BLaER1 (cell line): ENCODE results near the gene FNDC4.

Experiments
- H3K27ac ChIP-seq: shearing (Covaris generic); formaldehyde crosslinking; 2 replicates; pipeline ENCODE4 v1.8.1; 2022
- H3K27me3 ChIP-seq: shearing (Covaris generic); formaldehyde crosslinking; 2 replicates; pipeline ENCODE4 v1.8.1; 2022
- H3K36me3 ChIP-seq: shearing (Covaris generic); formaldehyde crosslinking; 2 replicates; pipeline ENCODE4 v1.8.1; 2022
- H3K4me1 ChIP-seq: shearing (Covaris generic); formaldehyde crosslinking; 2 replicates; pipeline ENCODE4 v1.8.1; 2022
- H3K4me2 ChIP-seq: shearing (Covaris generic); formaldehyde crosslinking; 2 replicates; pipeline ENCODE4 v1.8.1; 2022
- H3K4me3 ChIP-seq: shearing (Covaris generic); formaldehyde crosslinking; 2 replicates; pipeline ENCODE4 v1.8.1; 2022
- H3K9ac ChIP-seq: shearing (Covaris generic); formaldehyde crosslinking; 2 replicates; pipeline ENCODE4 v1.8.1; 2022
- H3K9me3 ChIP-seq: shearing (Covaris generic); formaldehyde crosslinking; 2 replicates; pipeline ENCODE4 v1.8.1; 2022
- H4K20me1 ChIP-seq: shearing (Covaris generic); formaldehyde crosslinking; 2 replicates; pipeline ENCODE4 v1.8.1; 2022
- Cebpa-rat ChIP-seq: shearing (Covaris generic); IDR thresholded peaks from 2 replicates; pipeline ENCODE4 v1.8.1; 2022

Gene FNDC4

DNA sequence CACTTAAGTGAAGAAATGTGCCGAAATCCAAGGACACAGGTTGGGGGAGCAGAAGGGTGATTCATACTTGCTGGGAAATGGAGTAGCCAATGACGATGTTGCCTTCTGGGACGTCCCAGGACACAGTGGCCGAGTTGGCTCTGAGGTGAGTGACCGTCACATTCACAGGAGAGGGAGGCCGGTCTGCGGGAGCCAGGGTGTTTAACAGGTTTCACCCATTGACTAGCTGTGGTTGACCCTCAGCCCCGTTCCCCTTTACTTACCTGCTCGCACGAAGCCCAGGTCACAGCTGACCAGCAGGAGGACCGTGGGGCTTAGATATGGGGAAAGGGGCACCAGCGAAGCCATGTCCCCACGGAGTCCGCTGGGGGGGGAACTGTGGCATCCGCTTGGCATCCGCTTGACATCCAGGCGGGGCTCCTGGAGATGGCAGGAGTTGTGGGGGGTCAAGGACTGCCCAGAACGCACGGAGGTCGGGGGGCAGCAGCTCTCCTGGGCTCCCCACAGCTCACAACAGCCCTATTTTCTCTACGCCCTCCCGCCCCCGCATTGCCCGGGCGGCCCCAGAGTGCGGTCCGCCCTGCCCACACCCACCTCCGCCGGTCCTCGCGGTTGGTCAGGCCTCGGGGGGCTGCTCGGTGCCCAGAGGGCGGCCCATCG, 586 bp downstream of the FNDC4 start:
- no peak for TF ChIP-seq Cebpa-rat
- Histone ChIP-seq H3K9ac (no peak overlapping the region), H3K4me3 (no peak overlapping the region), H3K4me1 (peaks cover 5% of the 10 kb centered on the region), H3K27me3 (peaks cover 34% of the 10 kb centered on the region), H3K36me3 (no peaks in the 10 kb centered on the region), H4K20me1 (no peaks in the 10 kb centered on the region), H3K4me2 (no peak overlapping the region), H3K27ac (no peak overlapping the region), H3K9me3 (peaks cover 9% of the 10 kb centered on the region; the same call in 1 of the 2 replicates)

DNA sequence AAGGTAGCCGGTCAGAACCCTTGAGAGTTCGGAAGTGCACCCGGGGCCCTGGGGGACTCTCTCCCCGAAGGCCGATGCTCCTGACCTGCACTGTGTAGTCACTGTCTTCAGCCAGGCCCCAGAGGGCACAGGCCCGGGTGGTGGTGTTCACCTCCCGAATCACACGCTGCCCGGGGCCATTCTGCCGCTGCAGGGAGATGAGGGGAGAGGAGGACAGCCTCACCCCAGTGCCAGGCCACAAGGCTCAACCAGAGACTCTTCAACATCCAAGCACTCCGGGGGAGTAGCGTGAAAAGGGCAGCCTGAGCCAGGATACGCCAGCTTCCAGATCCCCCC, 1.1 kb downstream of the FNDC4 start:
- H3K4me1 ChIP-seq = peaks cover 9% of the 10 kb centered on the region
- no peak overlapping the region for H3K27ac ChIP-seq
- no peak overlapping the region for H3K9ac ChIP-seq
- no peak overlapping the region for H3K4me2 ChIP-seq
- peaks cover 9% of the 10 kb centered on the region; the same call in 1 of the 2 replicates for H3K9me3 ChIP-seq
- H3K4me3 ChIP-seq = no peak overlapping the region
- no peak for TF ChIP-seq Cebpa-rat
- peaks cover 34% of the 10 kb centered on the region for H3K27me3 ChIP-seq
- no peaks in the 10 kb centered on the region for H3K36me3 ChIP-seq
- H4K20me1 ChIP-seq = no peaks in the 10 kb centered on the region

DNA sequence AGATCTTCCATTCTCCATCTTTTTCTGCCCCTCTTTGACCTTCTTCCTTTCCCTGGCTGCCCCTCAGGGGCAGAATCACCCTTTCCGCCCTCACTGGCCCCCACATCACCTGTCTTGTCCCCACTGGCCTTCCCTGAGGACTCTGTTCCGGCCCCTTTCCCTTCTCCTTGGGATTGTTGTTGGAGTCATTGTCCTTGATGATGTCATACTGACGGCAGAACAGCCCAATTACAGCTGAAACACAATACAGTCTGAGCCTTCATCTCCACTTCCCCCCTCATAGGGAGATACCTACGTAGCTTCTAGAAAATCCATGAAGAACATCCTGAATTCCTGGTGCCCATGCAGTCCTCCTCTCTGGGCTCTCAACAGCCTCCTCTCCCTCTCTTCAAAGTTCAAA, 2.4 kb downstream of the FNDC4 start:
- Histone ChIP-seq H3K27me3 (peaks cover 34% of the 10 kb centered on the region), H4K20me1 (no peaks in the 10 kb centered on the region), H3K4me3 (no peak overlapping the region), H3K9ac (no peak overlapping the region), H3K4me1 (peaks cover 23% of the 10 kb centered on the region), H3K36me3 (no peaks in the 10 kb centered on the region), H3K27ac (no peak overlapping the region), H3K9me3 (peaks cover 9% of the 10 kb centered on the region; the same call in 1 of the 2 replicates), H3K4me2 (no peak overlapping the region)
- TF ChIP-seq Cebpa-rat = no peak

DNA sequence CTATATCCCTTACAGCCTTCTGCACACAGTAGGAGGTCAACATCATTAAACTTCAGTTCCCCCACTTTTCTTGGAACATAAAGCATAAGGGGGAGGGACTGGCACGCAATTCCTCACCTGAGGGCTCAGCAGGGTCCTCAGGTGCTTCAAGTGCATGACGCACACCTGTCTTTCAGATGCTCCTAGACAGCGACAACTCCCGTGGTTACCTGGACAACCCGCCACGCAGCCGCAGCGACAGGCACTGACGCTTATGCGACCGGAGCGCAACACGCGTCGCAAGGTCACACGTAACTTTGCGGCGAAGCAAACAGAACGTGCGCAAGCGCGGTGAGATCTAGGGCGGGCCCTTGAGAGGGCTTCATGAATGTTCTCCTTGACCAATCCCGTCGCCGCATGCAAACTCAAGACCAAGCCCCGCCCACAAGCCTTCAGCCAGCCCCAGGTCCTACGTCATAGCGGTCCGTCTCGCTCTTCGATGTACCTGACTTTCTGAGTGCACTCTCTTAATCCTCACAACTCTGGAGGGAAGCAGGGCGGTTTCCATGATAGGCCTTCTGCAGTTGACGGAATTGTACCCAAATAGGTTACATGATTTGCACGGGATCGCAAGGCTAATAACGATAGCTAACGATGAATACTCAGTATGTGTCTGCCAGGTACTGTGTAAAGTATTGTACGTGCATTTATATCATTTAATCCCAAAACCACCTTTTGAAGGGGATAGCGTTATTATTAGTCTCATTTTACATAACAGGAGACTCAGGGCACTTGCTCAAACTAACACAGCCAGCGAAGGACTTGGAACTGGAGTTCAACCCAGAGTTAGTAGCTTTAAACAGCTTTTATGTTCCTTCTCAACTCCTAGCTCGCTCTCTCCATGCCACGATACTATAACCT, 5.3 kb downstream of the FNDC4 start, which contains the start of gene IFT172:
Gene IFT172 (minus strand): TSS at position 246 of the 900 bp plus-strand sequence. CDS start 90 bp downstream, at position 156.
- Histone ChIP-seq H3K9ac (peak within 1 kb of the TSS; percentile 55), H3K9me3 (peaks cover 5% of the 10 kb centered on the region; the same call in 1 of the 2 replicates), H3K27ac (no peak within 1 kb of the TSS), H3K4me1 (peaks cover 42% of the 10 kb centered on the region), H3K36me3 (peaks cover 9% of the 10 kb centered on the region), H4K20me1 (no peaks in the 10 kb centered on the region), H3K27me3 (peaks cover 11% of the 10 kb centered on the region), H3K4me3 (peak within 1 kb of the TSS; percentile 71), H3K4me2 (peak within 1 kb of the TSS; percentile 94)
- TF ChIP-seq Cebpa-rat = no peak

DNA sequence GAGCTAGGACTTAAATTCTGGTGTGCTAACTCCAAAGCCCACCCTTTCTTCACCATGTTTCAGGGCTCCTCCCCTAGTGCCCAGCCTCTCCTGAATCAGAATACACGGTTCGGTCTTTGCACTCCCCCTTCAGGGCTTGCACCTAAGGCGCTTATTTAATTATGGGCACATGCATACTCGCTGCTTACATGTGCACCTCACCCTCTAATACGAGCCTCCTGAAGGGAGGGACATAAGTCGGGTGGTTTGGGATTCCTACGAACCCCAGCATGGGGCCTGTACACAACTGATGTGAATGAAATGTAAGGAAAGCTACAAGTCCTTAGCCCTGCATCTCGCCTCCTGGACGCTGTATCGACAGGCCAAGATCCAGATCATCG, 5.9 kb downstream of the FNDC4 start:
- Histone ChIP-seq H3K27me3 (peaks cover 5% of the 10 kb centered on the region), H3K9me3 (no peaks in the 10 kb centered on the region), H3K4me2 (peak overlapping the region; percentile 94), H4K20me1 (no peaks in the 10 kb centered on the region), H3K4me3 (peak overlapping the region; percentile 71), H3K36me3 (peaks cover 15% of the 10 kb centered on the region), H3K27ac (no peak overlapping the region), H3K4me1 (peaks cover 42% of the 10 kb centered on the region), H3K9ac (peak overlapping the region; percentile 55)
- no peak for TF ChIP-seq Cebpa-rat

DNA sequence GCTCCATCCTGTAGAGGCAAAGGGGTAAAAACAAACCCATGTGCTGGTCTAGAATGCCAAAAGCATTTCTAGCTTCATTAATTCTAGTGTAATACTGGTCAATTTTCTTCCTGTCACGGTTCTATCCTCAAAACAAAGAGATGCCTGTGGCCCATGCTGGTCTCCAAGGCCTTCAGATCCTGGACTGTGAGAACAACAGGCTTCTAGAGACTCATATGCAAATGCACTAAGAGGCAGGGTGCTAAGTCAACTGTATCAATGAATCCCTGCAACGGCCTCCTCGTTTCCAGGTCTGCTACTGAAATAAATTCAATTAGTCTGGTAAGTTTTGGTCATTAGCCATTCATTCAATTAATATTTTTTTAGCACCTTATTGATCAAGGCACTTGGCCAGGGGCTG, 9.5 kb downstream of the FNDC4 start:
- H3K27me3 ChIP-seq = no peaks in the 10 kb centered on the region
- no peaks in the 10 kb centered on the region for H4K20me1 ChIP-seq
- H3K27ac ChIP-seq = no peak overlapping the region
- no peak overlapping the region for H3K4me3 ChIP-seq
- no peak overlapping the region for H3K9ac ChIP-seq
- H3K4me1 ChIP-seq = peaks cover 42% of the 10 kb centered on the region
- TF ChIP-seq Cebpa-rat = no peak
- H3K4me2 ChIP-seq = no peak overlapping the region
- H3K9me3 ChIP-seq = no peaks in the 10 kb centered on the region
- H3K36me3 ChIP-seq = peaks cover 50% of the 10 kb centered on the region

DNA sequence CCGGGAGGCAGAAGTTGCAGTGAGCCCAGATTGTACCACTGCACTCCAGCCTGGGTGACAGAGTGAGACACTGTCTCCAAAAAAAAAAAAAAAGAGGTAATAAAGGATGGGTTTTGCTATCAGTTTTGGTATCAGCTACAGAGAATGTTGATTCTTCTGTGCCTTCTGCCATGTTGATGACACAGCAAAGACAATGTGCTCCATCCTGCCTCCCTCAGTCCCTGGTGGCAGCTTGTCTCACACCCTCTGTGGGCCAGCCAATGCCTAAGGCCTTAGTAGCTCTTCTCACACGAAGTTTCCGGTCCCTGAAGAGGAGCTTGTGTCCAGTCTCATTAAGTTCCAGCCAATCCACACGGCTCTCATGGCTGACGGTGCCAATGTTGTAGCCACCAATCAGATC, 23.0 kb downstream of the FNDC4 start:
- H3K27me3 ChIP-seq = no peaks in the 10 kb centered on the region

DNA sequence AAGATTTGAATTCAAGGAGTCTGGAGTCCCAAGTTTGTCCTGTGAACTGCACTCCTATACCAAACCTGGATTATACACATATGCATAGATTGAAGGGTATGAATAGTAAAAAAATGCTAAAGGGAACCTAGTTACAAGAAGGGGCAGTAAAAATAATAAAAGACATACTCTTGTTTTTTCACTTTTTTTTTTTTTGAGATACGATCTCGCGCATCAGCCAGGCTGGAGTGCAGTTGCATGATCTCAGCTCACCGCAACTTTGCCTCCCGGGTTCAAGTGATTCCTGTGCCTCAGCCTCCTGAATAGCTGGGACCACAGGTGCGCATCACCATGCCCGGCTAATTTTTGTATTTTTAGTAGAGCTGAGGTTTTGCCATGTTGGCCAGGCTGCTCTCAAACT, 30.6 kb downstream of the FNDC4 start:
- Histone ChIP-seq H3K27me3 (no peaks in the 10 kb centered on the region), H3K4me3 (no peak overlapping the region), H4K20me1 (no peaks in the 10 kb centered on the region), H3K27ac (no peak overlapping the region), H3K9me3 (no peaks in the 10 kb centered on the region), H3K4me2 (no peak overlapping the region), H3K4me1 (no peaks in the 10 kb centered on the region), H3K9ac (no peak overlapping the region), H3K36me3 (peaks cover 52% of the 10 kb centered on the region)
- TF ChIP-seq Cebpa-rat = no peak

More for the DNA sequence above, 23.0 kb downstream of the FNDC4 start:
- Histone ChIP-seq H3K4me3 (no peak overlapping the region), H3K4me2 (no peak overlapping the region), H3K36me3 (peaks cover 49% of the 10 kb centered on the region), H3K4me1 (no peaks in the 10 kb centered on the region), H4K20me1 (no peaks in the 10 kb centered on the region), H3K9ac (no peak overlapping the region), H3K27ac (no peak overlapping the region), H3K9me3 (no peaks in the 10 kb centered on the region)
- no peak for TF ChIP-seq Cebpa-rat

DNA sequence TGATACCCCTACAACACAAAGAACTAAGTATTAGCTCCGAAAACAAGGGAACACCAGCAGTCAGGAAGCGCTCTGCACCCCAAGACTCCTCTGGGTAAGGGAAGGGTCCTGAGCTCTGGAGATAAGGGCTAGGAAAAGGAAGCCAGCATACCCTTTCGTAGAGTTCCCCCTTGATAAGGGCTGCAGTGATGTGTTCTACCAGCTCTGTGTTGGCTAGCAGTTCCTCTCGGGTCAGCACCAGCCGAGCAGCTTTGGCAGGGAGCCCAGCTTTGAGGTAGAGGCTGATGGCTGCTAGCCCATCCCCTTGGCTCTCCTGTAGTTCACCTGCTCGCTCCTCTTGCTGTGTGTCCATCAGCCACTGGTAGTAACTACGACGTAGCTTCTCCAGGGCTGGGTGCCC, 33.9 kb downstream of the FNDC4 start:
- Histone ChIP-seq H3K27ac (no peak overlapping the region), H3K4me1 (peaks cover 4% of the 10 kb centered on the region; the same call in 1 of the 2 replicates), H3K9me3 (no peaks in the 10 kb centered on the region), H3K27me3 (no peaks in the 10 kb centered on the region), H3K4me2 (no peak overlapping the region), H3K4me3 (no peak overlapping the region), H3K9ac (no peak overlapping the region), H3K36me3 (peaks cover 79% of the 10 kb centered on the region), H4K20me1 (no peaks in the 10 kb centered on the region)
- no peak for TF ChIP-seq Cebpa-rat

DNA sequence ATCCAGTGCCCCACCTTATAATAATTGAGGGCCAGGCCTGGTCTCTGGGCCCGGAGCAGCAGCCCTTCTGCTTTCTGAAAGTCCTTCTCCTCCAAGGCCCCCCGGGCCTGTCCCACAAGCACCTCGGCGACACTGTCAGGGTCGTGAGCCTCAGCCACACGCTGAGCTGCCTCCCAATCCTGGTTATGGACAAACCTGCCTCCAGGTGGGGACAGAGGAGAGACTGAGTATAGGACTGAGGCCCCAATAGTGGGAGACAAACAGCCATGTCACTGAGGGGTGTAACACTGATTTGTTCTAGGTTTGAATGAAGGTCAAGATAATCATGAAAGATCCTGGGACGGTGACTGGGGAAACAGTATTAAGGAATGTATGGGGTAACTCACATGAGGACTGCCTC, 41.0 kb downstream of the FNDC4 start:
- no peaks in the 10 kb centered on the region for H3K9me3 ChIP-seq
- H3K27ac ChIP-seq = no peak overlapping the region
- no peaks in the 10 kb centered on the region for H3K27me3 ChIP-seq
- TF ChIP-seq Cebpa-rat = no peak
- H3K4me1 ChIP-seq = peaks cover 6% of the 10 kb centered on the region; the same call in 1 of the 2 replicates
- H3K36me3 ChIP-seq = peaks cover 89% of the 10 kb centered on the region
- no peaks in the 10 kb centered on the region for H4K20me1 ChIP-seq
- H3K4me3 ChIP-seq = no peak overlapping the region
- H3K9ac ChIP-seq = no peak overlapping the region
- no peak overlapping the region for H3K4me2 ChIP-seq
